GM23248 (cell line): ENCODE data around the gene TFAP2D.

Experiments used
- EZH2 ChIP-seq: fragments of 200-600 bp; sonication (generic); IDR thresholded peaks from 2 replicates; pipeline ENCODE4 v1.6.1; 2018; ENCODE audit warnings: antibody characterized with exemption, mild to moderate bottlenecking; ENCODE audit not compliant: insufficient read depth, poor library complexity, severe bottlenecking
- EZH2phosphoT487 ChIP-seq: fragments of 200-600 bp; sonication (generic); IDR thresholded peaks from 2 replicates; pipeline ENCODE4 v1.6.1; 2018; ENCODE audit warnings: antibody characterized with exemption, moderate library complexity, mild to moderate bottlenecking, low read depth; ENCODE audit not compliant: insufficient read depth

DNA sequence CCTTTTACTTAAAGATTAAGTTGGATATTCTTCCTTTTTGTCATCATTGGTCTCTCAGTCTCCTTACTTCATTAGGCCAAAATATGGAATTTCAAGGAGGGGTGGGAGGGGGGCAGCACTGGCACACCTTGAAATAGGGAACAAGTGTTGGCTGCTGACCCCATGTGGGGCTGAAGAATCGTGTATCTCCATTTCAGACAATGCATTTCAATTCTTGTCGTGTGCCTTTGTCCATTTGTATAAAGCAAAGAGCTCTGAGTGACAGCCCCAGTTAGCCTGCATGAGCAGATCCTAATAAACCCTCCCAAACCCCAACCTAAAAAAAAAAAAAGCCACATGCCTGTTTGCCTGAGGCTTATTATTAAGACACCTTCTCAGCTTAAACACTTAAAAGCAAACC, 1.0 kb upstream of the TFAP2D start:
- TF ChIP-seq EZH2 (no peak), EZH2phosphoT487 (no peak)
